ENCODE results near the gene ZNF182.
"Not testable (repeated sequence)": the region's sequence is repeated elsewhere in the genome, so short reads cannot be mapped to it uniquely, and the experiment has no call there.

ZNF182 gene

GRCh38 chrX:48001260-48001659 lies 2.5 kb downstream of the ZNF182 start:
- no peak for DNase-seq (ENCODE audit: low read depth)

GRCh38 chrX:47992669-47993068 lies 11.1 kb downstream of the ZNF182 start:
- DNase-seq (ENCODE audit: low read depth), result no peak

- DNase-seq (ENCODE audit: low read depth), result no peak
These were observed 11.8 kb downstream of the ZNF182 start for GRCh38 chrX:47992095-47992380.

GRCh38 chrX:47991263-47992094 lies 12.3 kb downstream of the ZNF182 start:
- no peak for DNase-seq (ENCODE audit: low read depth)

DNA sequence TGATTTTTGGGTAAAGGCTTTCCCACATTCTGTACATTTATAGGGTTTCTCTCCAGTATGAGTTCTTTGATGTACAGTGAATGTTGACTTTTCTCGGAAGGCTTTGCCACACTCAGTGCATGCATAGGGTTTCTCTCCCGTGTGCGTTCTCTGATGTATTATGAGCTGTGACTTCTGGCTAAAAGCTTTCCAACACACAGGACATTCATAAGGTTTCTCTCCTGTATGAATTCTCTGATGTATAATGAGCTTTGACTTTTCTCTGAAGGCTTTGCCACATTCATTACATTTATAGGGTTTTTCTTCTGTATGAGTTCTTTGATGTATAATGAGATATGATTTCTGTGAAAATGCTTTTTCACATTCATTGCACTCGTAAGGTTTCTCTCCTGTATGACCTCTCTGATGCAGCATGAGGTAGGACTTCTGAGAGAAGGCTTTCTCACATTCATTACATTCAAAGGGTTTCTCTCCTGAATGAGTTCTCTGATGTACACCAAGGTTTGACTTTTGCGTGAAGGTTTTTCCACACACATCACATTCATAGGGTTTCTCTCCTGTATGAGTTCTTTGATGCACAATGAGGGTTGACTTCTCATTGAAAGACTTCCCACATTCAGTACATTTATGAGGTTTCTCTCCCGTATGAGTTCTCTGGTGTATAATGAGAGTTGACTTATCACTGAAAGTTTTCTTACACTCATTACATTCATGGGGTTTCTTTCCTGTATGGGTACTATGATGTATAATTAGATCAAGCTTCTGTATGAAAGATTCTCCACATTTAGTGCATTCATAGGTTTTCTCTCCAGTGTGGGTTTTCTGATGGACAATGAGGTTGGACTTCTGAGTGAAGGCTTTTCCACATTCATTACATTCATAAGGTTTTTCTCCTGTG lies 27.3 kb downstream of the ZNF182 start:
- DNase-seq (ENCODE audit: low read depth), result no peak

- no peak for DNase-seq (ENCODE audit: low read depth)
These were observed 30.6 kb downstream of the ZNF182 start for GRCh38 chrX:47973235-47973634.

DNA sequence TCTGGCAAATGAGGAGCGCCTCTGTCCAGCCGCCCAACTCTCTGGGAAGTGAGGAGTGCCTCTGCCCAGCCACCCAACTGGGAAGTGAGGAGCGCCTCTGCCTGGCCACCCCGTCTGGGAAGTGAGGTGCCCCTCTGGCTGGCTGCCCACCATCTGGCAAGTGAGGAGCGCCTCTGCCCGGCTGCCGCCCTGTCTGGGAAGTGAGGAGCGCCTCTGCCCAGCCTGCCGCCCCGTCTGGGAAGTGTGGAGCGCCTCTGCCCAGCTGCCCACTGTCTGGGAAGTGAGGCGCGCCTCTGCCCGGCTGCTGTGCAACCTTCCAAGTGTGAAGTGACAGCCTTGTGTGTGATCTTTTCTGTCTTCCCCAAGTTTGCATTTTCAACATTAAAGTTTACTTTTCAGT lies 38.3 kb downstream of the ZNF182 start:
- not testable (repeated sequence) for DNase-seq (ENCODE audit: low read depth)

- DNase-seq (ENCODE audit: low read depth), result not testable (repeated sequence)
These were observed 42.0 kb downstream of the ZNF182 start for GRCh38 chrX:47961830-47962229.

GRCh38 chrX:47960406-47960805 lies 43.4 kb downstream of the ZNF182 start:
- no peak for DNase-seq (ENCODE audit: low read depth)

DNA sequence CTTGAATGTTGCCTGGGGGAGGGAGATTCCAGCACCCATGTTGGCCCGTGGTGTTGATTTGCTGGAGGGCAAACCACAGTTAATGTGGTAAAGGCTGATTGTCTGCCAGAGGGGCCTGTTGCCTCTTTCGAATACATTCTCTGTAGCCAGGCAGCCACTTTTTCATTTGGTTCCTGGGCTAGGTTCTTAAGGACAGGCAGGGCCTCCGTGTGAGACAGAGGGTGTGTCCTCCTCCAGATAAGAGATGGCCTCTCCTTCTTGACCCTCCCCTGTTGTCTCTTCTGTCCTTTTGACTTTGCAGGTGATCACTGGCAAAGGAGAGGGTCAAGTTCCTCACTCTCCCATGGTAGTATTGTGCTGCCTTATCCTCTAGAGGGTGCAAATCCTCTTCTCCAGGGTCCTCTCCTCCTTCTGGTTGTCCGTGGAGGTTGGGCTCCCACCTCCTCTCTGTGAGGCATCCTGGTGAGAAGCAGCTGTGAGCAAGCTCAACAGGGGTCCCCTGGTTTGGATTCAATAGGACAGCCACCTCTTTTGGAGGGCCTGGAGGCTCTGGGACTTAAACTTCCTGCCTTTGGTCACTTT lies 44.9 kb downstream of the ZNF182 start:
- DNase-seq (ENCODE audit: low read depth), result no peak

- not testable (repeated sequence) for DNase-seq (ENCODE audit: low read depth)
These were observed 45.6 kb downstream of the ZNF182 start for GRCh38 chrX:47958206-47958605.

DNA sequence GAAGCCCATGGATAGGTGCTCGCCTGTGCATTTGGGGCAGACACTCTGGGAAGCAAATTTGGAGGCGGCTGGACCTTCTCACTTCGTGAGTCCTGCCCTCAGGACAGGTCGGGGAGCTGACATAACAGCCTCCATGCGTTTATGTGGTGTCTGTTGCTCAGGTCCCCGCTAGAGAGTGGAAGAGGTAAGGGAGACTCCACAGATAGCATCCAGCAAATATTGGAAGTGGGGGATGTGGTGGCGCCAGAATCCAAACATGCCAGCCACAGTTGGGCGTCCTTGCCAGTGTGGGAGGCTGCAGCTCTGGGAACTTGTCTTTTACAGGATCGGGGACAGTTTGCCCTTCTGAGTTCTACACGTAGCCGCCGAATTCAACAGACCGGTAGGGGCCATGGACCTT lies 47.8 kb downstream of the ZNF182 start:
- no peak for DNase-seq (ENCODE audit: low read depth)

DNA sequence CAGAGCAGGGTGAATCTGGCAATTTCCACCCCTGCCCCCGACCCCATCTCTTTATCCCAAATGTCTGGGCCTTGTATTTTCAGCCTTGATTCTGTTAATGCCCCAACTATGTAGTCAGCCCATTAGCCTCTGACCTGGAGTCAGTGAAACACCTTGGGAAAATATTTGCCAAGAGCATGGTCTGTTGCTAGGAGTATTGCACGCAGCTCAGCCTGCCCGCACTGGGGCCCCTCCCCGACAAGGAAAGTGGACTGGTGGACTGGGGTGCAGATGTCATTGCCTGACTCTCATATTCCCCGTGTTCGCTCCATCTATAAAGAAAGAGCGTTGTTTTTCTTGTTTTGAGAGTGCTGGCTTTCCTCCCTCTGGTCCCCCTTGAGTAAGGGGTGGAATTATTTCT lies 48.5 kb downstream of the ZNF182 start:
- not testable (repeated sequence) for DNase-seq (ENCODE audit: low read depth)

DNA sequence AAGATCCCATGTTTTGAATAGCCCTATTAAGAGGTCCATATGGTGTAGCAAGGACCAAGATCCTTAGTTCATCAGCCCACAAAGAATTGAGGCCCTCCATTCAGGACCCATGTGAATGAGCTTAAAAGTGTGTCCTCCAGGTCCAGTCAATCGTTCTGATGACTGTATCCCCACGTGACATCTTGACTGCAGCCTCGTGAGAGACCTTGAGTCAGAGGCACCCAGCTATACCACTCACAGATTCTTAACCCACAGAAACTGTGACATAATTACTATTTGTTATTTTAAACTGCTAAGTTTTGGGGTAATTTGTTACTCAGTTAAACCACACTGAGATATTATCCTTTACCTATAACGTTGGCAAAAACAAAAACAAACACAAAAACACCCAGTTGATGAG lies 62.4 kb downstream of the ZNF182 start:
- no peak for DNase-seq (ENCODE audit: low read depth)

GRCh38 chrX:47940448-47940847 lies 63.3 kb downstream of the ZNF182 start:
- no peak for DNase-seq (ENCODE audit: low read depth)

DNA sequence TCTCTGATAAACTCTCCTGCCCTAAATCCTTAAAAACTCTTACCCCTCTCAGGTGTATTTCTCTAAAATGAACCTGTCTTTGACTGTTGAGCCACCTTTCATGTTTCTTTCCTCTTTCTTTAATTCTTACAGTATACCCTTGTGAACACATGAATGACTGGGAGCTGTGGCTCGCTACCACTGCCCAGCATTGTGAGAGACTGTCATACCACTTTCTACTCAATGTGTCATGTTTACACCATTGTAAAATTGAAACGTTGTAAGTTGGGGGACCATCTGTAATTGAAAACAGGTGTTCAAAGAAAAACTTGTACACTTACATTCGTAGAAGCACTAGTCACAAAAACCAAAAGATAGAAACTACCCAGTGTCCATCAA lies 66.9 kb downstream of the ZNF182 start:
- DNase-seq (ENCODE audit: low read depth), result no peak

DNA sequence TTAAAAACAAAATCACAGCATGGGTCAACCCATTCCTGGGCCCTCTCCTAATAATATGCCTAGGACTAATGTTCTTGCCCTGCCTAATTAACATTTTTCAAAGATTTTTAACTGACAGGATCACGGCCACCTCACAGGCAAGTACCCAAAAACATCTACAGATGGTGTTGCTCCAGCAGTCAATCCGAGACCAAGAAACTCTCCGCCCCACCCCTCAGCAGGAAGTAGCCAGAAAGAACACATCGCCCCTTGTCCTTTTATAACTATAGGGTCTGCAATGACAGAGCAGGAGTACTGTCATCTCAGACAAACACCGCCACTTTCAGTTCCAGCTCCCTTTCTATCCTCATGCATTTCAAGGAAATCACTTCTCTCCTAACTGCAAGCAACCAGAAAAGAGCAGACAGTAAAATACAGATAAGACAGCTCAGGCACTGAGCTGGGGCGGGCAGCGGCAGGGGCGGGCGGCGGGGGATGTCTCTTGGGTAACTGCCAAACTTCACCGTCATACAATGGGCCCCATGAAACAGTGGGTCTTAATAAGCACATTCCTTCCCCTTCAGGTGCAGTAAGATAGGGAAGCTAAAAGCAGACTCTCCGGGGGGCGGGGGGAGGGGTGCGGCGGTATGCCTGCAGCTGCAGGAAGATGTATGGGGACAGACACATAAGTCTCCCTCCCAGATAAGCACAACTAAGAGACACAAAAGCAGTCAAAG lies 67.4 kb downstream of the ZNF182 start:
- no peak for DNase-seq (ENCODE audit: low read depth)

- DNase-seq (ENCODE audit: low read depth), result no peak
These were observed 69.8 kb downstream of the ZNF182 start for GRCh38 chrX:47933946-47934345.

- not testable (repeated sequence) for DNase-seq (ENCODE audit: low read depth)
These were observed 71.8 kb downstream of the ZNF182 start for GRCh38 chrX:47931970-47932369.

DNA sequence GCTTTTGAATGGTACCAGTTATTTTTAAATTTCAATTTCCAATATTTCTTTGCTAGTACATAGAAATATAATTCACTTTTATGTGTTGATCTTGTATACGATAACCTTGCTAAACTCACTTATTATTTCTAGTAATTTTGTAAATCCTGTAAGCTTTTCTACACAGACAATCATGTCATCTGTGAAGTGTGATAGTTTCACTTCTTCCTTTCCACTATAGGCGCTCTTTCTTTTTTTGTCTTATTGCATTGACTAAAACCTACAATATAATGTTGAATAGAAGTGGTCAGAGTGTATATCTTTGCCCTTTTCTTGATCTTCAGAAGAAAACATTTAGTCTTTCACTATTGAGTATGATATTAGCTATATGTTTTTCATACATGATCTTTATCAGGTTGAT lies 76.6 kb downstream of the ZNF182 start:
- DNase-seq (ENCODE audit: low read depth), result no peak
